GM19397 (cell line): ENCODE measurements around the gene PRSS57.
"Not testable (repeated sequence)": the region's sequence is repeated elsewhere in the genome, so short reads cannot be mapped to it uniquely, and the experiment has no call there.

Source experiments
- ATAC-seq: cut with Tn5 transposase; IDR thresholded peaks from one replicate; pipeline ENCODE4 v1.9.1; 2021; ENCODE audit warnings: mild to moderate bottlenecking, moderate library complexity; ENCODE audit not compliant: unreplicated experiment

The PRSS57 gene

GRCh38 chr19:723714-724113 is 28.5 kb upstream of the PRSS57 start:
- ATAC-seq, result no peak

- ATAC-seq, result no peak
These were observed 28.0 kb upstream of the PRSS57 start for GRCh38 chr19:723247-723646.

- ATAC-seq, result no peak
These were observed 27.4 kb upstream of the PRSS57 start for GRCh38 chr19:722553-723101.

- ATAC-seq, result no peak
These were observed 25.3 kb upstream of the PRSS57 start for GRCh38 chr19:720345-721160.

- ATAC-seq, result no peak
These were observed 24.5 kb upstream of the PRSS57 start for GRCh38 chr19:719636-720344.

- no peak for ATAC-seq
These were observed 23.8 kb upstream of the PRSS57 start for GRCh38 chr19:718991-719512.

GRCh38 chr19:718251-718951 is 23.1 kb upstream of the PRSS57 start:
- no peak for ATAC-seq

GRCh38 chr19:715347-715746 is 20.1 kb upstream of the PRSS57 start:
- no peak for ATAC-seq

GRCh38 chr19:711254-711653 is 16.0 kb upstream of the PRSS57 start:
- no peak for ATAC-seq

GRCh38 chr19:710767-711166 is 15.5 kb upstream of the PRSS57 start:
- ATAC-seq, result no peak

- ATAC-seq, result no peak
These were observed 14.8 kb upstream of the PRSS57 start for GRCh38 chr19:709965-710571.

GRCh38 chr19:709196-709964 is 14.1 kb upstream of the PRSS57 start:
- ATAC-seq, result no peak

- no peak for ATAC-seq
These were observed 13.2 kb upstream of the PRSS57 start, which contains the start of gene PALM for GRCh38 chr19:708154-709143. PALM (plus strand) TSS chr19:708935; CDS start chr19:709147, 212 bp downstream.

- ATAC-seq, result no peak
These were observed 9.1 kb upstream of the PRSS57 start for GRCh38 chr19:704447-704741.

GRCh38 chr19:703651-704446 is 8.6 kb upstream of the PRSS57 start:
- no peak for ATAC-seq

- ATAC-seq, result no peak
These were observed 8.0 kb upstream of the PRSS57 start for GRCh38 chr19:703329-703650.

- not testable (repeated sequence) for ATAC-seq
These were observed 7.6 kb upstream of the PRSS57 start for GRCh38 chr19:702847-703246.

- ATAC-seq, result not testable (repeated sequence)
These were observed 4.6 kb upstream of the PRSS57 start for GRCh38 chr19:699885-700284.
